GM21526 (cell line): ENCODE data around the gene FLT4.

ENCODE experiments used
- ATAC-seq: cut with Tn5 transposase; IDR thresholded peaks from one replicate; pipeline ENCODE4 v1.9.1; 2021; ENCODE audit warnings: moderate library complexity; ENCODE audit not compliant: unreplicated experiment, low FRiP score

FLT4 gene

GRCh38 chr5:180596115-180596667 lies 53.2 kb downstream of the FLT4 start:
- ATAC-seq: no peak

GRCh38 chr5:180595381-180596114 lies 53.9 kb downstream of the FLT4 start:
- ATAC-seq: no peak

DNA sequence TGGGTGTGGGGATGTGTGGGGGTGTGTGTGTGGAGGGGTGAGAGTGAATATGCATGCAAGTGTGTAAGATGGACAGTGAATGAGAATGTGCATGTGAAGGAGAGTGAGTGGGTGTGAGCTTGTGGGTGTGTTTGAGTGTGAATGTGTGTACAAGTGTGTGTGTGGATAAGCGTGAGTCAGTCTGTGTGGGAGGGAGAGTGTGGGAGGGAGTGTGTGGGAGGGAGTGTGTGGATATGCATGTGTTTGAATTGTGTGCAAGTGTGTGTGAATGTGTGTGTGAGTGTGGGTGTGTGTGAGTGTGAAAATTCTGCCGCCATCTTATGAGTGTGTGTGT lies 54.4 kb downstream of the FLT4 start:
- no peak for ATAC-seq

GRCh38 chr5:180594311-180595045 lies 54.9 kb downstream of the FLT4 start:
- no peak for ATAC-seq

DNA sequence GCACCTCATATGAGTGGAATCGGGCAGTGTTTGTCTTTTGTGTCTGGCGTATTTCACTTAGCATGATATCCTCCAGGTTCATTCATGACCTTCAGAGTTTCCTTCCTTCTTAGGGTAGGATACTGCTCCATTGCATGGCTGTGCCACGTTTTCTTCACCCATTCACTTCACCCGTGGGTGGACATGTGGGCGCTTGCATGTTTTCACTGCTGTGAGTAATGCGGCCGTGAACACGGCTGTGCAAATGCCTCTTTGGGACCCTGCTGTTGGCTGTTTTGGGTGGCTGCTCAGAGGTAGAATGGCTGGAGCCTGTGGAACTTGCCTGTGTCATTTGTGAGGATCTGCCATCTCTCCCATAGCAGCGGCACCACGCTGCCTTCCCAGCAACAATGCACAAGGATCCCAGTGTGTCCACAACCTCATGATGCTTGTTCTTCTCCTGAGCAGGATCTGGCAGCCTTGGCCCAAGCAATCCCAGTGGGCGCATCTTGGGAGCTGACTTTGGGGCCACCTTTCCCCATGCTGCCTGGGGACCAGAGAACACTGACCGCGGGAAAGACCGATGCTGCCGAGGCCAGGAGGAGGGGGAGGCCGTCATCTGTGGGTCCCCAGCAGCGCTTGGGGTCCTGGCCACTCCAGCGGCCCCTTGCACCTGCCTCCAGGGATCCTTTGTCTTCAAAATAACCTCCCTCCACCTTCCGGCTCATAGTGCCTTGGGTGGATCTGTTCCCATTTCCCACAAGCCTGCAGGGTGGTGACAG lies 55.8 kb downstream of the FLT4 start:
- ATAC-seq: no peak

GRCh38 chr5:180592176-180592575 lies 57.2 kb downstream of the FLT4 start:
- no peak for ATAC-seq

GRCh38 chr5:180591311-180591887 lies 58.0 kb downstream of the FLT4 start, which contains the start of gene SCGB3A1:
Gene SCGB3A1, minus strand, starts transcription at chr5:180591499. Its CDS starts 37 bp downstream, at chr5:180591462.
- ATAC-seq: no peak

DNA sequence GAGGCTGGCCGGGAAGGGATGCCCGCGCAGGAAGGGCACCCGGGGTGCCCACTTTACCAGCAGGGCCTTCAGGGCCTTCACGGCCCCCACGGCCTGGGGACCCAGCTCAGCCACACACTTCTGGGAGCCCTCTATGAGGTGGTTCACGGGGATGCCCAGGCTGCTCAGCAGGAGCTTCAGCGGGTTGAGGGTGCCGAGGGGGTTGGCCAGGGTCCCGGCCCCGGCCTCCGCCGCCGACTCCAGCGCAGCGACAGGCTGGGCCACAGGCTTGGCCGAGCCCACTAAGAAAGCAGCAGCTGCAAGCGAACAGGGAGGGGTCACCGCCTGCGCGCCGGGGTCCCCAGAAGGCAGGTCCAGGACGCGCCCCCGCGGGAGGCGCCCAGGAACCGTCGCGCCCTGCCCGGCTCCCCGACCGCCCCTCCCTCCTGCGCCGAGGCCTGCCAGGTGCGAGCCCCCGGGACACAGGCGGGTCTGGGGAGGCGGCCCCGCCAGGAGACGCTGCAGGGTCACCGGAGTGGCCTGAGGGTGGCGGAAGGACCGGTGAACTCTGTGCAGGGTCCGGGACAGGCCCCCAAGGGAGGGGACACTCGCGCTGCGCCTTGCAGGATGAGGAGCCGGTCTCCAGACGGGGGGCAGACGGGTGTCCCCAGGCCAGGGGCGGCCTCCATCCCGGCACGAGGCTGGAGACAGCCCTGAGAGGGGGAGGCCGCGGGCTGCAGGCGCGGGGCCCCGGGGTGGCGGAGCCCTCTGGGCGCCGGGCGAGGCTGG lies 58.7 kb downstream of the FLT4 start:
- ATAC-seq: no peak

DNA sequence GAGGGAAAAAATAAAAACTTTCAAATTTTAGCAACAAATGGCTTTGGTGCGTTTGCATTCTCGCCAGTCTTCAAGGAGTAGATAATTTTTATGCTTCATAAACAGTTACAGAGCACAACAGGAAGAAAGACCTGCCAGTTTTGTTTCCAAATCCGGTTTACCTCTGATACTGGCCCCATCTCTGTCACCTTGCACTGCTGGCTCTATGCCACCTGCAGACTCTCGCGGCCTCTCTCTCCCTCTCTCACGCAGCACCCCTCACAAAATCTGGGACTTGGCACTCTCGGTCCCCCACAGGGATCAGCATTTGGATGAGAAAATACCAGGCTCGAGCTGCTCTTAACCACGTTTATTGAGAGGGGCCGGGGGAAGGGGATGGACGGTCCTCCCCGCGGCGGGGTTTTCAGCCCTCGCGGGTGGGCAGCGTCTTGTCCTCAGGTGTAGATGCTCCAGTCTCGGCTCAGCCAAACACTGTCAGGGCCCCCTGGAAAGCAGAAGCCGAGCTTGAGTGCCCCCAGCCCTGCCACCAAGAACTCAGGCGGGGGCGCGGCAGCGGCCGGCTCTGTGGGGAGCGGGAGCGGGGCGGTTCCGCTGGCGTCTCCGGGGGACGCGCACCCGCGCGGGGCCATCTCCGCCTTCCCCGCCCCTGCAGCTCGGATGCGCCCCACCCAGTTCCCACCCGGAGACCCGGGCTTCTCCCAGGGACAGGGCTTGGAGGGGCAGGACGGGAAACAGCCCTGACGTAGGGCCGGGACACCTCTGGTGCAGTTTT lies 59.4 kb downstream of the FLT4 start:
- ATAC-seq: no peak

DNA sequence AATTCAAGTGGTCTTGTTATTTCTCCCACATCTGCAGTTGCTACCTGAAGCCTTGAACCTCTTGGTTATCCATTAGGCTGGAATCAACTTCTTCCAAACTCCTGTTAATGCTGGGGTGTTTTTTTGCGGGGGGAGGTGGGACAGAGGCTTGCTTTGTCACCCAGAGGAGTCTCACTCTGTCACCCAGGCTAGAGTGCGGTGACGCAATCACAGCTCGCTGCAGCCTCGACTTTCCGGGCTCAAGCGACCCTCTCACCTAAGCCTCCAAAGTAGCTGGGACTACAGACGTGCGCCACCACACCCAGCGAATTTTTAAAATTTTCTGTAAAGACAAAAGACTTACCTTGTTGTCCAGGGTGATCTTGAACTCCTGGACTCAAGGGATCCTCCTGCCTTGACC lies 62.5 kb downstream of the FLT4 start:
- no peak for ATAC-seq

- ATAC-seq: no peak
These were observed 63.2 kb downstream of the FLT4 start for GRCh38 chr5:180586204-180586603.

DNA sequence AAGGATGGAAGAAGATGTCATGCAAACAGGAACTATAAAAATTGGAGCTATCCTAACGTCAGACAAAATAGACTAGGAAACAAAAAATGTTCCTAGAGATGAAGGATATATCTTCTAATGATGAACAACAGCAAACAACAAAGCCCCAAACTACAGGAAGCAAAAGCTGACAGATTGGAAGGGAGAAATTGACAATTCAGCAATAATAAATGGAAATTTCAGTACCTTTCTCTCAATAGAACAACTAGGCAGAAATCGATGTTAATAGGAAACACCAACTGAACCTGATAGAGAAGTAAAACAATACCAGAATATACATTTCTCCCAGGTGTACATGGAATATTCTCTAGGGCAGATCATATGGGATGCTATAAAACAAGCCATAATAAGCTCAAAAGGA lies 65.7 kb downstream of the FLT4 start:
- no peak for ATAC-seq

DNA sequence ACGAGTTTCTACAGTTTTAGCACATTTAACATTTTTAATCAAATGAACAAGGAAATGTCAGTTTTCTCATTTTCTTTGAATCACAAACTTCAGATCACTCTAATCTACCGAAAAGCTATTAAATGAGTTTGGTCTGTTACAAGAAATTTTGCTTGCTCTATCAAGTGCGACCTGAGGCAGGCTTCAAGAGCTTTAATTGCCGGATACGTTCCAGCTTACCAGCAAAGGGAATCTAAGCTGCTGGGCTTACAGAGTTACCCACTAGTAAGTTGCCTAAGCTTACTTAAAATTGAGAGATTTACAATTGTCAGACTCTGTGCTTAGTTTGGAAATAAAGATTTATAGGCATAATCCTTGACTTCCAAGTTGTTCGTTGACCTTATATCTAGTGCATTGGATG lies 68.7 kb downstream of the FLT4 start:
- ATAC-seq: no peak

- ATAC-seq: no peak
These were observed 73.8 kb downstream of the FLT4 start for GRCh38 chr5:180575571-180575970.

- no peak for ATAC-seq
These were observed 80.5 kb downstream of the FLT4 start for GRCh38 chr5:180568914-180569313.

DNA sequence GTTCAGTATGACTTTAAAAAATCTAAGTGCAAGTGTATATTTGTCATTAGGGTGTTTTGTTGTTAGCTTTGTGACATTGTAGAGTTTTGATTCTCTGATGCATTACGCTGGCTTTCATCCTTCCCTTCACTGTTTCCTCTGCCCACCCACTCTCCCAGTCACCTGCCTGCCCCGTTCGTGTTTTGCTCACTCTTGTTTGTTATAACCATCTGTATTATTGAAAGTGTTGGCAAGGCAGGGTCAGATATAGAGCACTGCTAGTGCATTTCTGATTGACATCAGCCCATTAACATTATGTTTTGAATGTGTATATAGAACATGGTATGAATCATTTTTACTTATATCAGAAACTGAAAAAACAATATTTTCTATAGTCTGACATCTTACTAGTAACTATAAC lies 85.4 kb downstream of the FLT4 start:
- ATAC-seq: no peak

- ATAC-seq: no peak
These were observed 91.2 kb downstream of the FLT4 start for GRCh38 chr5:180558232-180558631.

GRCh38 chr5:180557217-180557809 lies 92.1 kb downstream of the FLT4 start:
- ATAC-seq: no peak
